SIG-M5 treated with dmso at 0.1 percent for 504 hours (cell line): ENCODE measurements around the gene TRPT1.

Source experiments
- DNase-seq: peaks from one replicate; lab custom pipeline; 2025; ENCODE audit not compliant: unreplicated experiment; lab: John Stamatoyannopoulos, UW

TRPT1 gene

DNA sequence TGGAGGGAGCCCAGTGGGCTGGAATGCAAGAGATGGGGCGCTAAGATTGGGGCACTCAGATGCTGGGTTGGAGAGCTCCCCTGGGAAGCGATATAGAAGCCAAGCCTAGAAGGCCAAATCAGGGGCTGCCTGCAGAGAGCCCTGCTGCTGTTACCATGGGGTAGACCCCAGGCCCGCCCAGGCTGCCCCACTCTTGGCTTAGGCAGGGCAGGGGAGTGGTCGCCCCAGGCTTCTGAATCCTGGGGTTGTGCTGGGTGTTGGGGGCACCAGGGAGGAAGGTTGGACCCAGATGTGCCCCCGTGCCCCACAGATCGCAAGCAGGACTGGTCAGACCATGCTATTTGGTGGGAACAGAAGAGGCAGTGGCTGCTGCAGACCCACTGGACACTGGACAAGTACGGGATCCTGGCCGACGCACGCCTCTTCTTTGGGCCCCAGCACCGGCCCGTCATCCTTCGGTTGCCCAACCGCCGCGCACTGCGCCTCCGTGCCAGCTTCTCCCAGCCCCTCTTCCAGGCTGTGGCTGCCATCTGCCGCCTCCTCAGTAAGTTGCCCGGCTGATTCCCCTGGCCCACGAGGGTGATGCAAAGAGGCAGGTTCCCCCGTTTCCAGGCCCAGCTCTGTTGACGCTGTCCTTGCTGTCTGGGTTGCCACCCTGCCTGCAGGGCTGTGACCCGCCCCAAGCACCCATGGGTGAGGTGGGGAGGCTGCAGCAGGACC is 15.5 kb downstream of the TRPT1 start:
- no peak for DNase-seq

DNA sequence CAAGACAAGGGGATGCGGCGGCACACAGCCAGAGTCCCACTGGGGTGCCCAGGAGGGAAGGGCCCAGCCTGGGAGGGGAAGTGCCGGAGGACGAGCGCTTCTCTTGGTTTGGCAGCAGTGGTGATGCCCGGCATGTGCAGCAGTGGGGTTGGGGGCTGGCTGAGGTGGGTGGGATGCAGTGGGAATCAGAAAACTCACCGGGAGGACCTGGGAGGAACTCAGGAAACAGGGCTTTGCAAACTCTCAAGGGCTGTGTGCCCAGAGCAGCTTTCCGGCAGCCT is 16.5 kb downstream of the TRPT1 start:
- DNase-seq, result no peak

GRCh38 chr11:64208796-64209562 is 17.0 kb downstream of the TRPT1 start:
- DNase-seq, result no peak

DNA sequence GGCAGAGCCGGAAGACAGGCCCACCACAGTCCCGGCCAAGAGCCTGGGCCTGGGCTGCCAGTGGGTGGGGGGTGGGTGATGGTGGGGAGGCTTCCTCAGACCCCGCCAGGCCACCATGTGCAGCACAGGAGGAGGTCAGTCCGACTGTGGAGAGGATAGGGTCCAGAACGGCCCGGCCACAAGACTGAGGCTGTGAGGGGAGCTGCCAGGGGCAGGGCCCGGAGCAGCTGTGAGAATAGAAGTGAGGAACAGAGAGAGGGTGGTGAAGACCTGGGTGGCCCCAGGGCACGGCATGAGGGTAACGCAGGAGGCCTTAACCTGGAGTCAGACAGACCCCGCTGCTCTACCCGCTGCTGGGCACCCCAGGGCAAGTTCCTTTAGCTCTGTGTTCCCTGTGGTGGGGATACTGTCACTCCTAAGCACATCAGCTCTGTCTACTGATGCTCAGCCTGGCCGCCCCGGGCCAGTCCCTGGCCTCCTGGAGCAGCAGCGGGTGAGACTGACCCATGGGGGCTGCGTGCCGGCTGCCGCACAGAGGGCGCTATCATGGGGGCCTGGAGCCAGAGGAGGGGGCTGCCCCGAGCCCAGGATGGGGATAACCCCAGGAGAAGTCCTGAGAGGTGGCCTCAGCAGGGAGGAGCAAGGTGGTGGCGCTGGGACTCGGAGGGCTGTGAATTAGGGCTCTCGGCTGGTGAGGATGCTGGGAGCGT is 17.7 kb downstream of the TRPT1 start:
- no peak for DNase-seq

- DNase-seq, result peak; percentile 90
Measured at GRCh38 chr11:64207256-64208085, 18.5 kb downstream of the TRPT1 start.

- DNase-seq, result peak; percentile 60
Measured at GRCh38 chr11:64206457-64207255, 19.3 kb downstream of the TRPT1 start, which contains the start of gene FERMT3. TSS of gene FERMT3 (plus strand) at chr11:64206721. CDS start at chr11:64207365, 644 bp downstream.

DNA sequence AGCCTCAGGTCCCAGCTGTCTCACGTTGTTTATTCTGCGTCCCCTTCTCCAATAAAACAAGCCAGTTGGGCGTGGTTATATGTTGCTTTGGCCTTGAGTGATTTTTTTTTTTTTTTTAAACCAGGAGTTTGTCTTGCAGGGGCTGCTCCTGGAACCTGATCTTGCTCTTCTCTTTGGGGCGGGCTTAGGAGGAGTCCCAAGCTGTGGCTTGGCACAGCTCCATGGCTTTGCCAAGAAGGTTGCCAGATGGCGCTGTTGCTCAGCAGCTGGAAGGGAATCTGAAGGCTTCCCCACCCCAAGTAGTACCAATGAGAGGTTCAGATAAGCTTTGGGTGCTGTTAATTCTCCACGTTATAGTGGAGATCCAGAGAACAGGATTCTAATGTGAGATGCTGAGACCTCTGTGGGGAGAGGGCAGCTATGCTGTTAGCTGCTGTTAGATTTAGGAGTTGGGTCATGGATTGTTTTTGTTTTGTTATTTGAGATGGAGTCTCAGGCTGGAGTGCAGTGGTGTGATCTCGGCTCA is 21.5 kb downstream of the TRPT1 start:
- DNase-seq, result peak; percentile 89

- no peak for DNase-seq
Measured at GRCh38 chr11:64204080-64204440, 21.9 kb downstream of the TRPT1 start.

GRCh38 chr11:64203421-64204079 is 22.4 kb downstream of the TRPT1 start:
- no peak for DNase-seq

- DNase-seq, result no peak
Measured at GRCh38 chr11:64202992-64203391, 23.0 kb downstream of the TRPT1 start.

DNA sequence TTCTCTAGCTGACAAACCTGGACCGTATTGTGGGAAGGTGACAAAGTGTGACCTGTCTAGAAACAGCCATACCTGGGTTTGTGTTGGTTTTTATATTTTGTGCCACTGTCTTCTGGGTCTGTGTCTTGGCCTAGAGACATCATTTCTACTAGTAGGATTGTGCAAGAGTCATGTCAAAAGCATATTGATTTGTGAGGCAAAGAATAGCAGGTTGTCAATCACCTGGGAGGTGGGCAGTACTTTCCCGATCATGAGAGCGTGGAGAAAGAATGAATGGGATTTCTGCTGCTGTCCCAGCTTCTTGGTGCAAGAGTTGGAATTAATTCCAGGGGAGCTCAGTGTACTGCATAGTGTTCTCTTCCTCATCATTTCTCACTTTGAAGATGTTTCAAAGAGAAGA is 24.4 kb downstream of the TRPT1 start:
- DNase-seq, result no peak

DNA sequence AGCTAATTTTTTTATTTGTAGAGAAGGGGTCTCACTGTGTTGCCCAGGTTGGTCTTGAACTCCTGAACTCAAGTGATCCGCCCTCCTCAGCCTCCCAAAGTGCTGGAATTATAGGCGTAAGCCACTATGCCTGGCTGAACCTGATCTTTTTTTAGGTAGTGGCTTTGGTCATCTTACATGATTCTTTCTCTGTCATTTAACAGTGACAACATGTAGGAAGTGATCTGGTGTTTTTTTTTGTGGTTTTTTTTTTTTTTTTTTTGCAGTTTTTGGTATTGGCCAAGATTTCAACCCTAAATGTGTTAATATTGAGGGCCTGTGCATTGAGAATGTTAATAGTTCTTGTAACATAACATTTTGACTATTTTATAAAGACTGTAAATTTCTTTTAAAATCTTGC is 27.5 kb downstream of the TRPT1 start:
- no peak for DNase-seq

DNA sequence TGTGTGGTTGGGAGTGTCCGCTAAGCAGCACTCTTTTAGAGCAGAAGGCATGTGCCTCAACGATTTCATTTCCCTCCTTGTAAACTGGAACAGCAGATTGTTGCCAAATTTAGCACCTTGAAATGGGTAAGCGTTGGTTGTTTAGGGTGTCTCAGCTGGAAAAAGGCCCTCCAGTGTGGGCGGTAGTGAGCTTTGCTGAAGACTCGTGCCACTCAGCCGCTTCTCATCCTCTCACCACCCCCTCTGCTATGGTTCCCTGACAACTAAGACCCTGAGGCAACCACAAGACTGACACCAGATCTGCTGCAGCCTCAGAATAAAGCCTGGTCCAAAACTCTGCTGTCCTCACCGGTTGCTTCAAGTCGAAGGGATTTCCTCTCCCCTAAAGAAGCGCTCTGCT is 29.4 kb downstream of the TRPT1 start:
- DNase-seq, result no peak

- DNase-seq, result no peak
Measured at GRCh38 chr11:64192434-64192833, 33.6 kb downstream of the TRPT1 start.

DNA sequence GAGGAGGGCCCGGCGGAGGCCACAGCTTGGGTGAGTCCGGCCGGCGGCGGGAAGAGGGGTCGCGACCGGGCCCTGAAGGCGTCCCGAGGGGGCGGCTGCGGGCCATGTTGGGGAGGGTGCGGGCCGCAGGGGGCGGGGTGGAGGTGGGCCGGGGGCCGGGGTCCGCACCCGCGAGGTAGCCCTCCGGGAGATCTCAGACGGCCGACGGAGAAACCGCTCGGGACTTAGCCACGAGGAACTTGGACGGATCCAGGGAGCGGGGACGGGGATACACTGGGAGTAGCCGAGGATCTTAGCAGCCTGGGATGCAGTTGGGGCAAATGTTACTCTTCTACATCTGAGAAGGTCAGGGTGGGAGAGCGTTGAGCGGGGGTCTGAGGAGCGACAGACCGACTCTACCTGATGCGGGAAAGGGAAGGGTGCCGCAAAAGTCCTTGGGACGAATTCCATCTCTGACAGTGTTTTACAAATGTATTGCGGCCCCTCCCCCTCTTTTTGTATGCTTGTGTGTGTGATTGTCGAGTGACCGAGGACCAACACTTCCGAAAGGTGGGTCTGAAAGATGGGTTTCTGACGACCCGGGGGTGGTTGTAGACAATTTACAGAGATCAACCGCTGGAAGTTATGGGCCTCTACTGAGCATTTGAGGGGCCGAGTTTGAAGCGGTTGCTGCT is 39.4 kb downstream of the TRPT1 start:
- DNase-seq, result no peak

GRCh38 chr11:64185693-64186491 is 40.1 kb downstream of the TRPT1 start, which contains the start of gene STIP1:
TSS of gene STIP1 (plus strand) at chr11:64186171. CDS start at chr11:64186262, 91 bp downstream.
- DNase-seq, result peak; percentile 100

- peak; percentile 46 for DNase-seq
Measured at GRCh38 chr11:64185175-64185692, 40.8 kb downstream of the TRPT1 start.

DNA sequence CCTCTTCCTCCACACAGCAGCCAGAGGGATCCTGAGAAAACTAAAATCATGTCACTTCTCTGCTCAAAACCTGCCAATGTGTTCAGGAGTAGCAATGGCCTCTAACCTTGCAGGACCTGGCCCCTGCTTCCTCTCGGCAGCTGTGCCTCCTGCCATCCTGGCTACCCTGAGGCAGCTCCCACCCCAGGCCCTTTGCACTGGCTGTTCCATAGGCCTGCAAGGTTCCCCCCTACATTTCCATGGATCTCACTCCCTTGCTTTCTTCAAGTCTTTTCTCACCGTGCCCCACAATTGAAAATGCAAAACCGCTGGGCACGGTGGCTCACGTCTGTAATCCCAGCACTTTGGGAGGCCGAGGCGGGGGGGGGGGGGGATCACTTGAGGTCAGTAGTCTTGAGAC is 42.1 kb downstream of the TRPT1 start:
- no peak for DNase-seq
